Adrenal gland (tissue), 19 donors: ENCODE results near the gene RSAD2. TPM values are rescaled to one million over a fixed set of nuclear protein-coding genes. Genes with fewer than 3 reads are reported as not detected.

Experiments
- DNase-seq, 7 donors: peaks; one replicate each; pipeline ENCODE4 v3.0.0-alpha.2; 2019 to 2020
- H3K27ac ChIP-seq, 5 donors: fragments of 200-600 bp; sonication (generic) in 4 of 5; 1 replicate in 3 of 5; 2 replicates in 2 of 5; pipeline versions ENCODE4 v1.5.1 to v1.8.0; 2016 to 2020; ENCODE audit warnings: mild to moderate bottlenecking in 1 of 5
- H3K27me3 ChIP-seq: fragments of 200-600 bp; 2 replicates; pipeline ENCODE4 v1.8.0; 2021
- H3K36me3 ChIP-seq, 2 donors: fragments of 200-600 bp; replicated peaks in 1 of 2; 1 replicate in 1 of 2; 2 replicates in 1 of 2; pipeline versions ENCODE4 v1.5.1 to v1.8.0; 2018 to 2022
- H3K4me1 ChIP-seq, 2 donors: fragments of 200-600 bp; replicated peaks in 1 of 2; 1 replicate in 1 of 2; 2 replicates in 1 of 2; pipeline versions ENCODE4 v1.5.1 to v1.8.0; 2018 to 2021
- H3K4me3 ChIP-seq, 4 donors: fragments of 200-600 bp; sonication (generic) in 3 of 4; one replicate each; pipeline ENCODE4 v1.5.1; 2016 to 2018
- H3K9me3 ChIP-seq, 3 donors: fragments of 200-600 bp; sonication (generic) in 1 of 3; replicated peaks in 1 of 3; 1 replicate in 2 of 3; 2 replicates in 1 of 3; pipeline versions ENCODE4 v1.5.1 to v1.8.0; 2016 to 2021
- POLR2A ChIP-seq, 2 donors: fragments of 450-650 bp; IDR thresholded peaks; one replicate each; pipeline ENCODE4 v1.6.1; 2017; ENCODE audit warnings: antibody characterized with exemption in 2 of 2, mild to moderate bottlenecking in 2 of 2, moderate library complexity in 1 of 2
- WGBS, 4 donors: extraction: QIAGEN DNeasy Blood & Tissue Kit in 2 of 4; methylation state at CpG; one replicate each; pipeline versions ENCODE4 v1.1.5 to v1.1.7; 2013 to 2017; 5-methylcytosine and 5-hydroxymethylcytosine counted together
- intact Hi-C, 2 donors: fragments of 100-400 bp; cut with DNase I; formaldehyde crosslinking; loops; one replicate each; pipeline versions ENCODE4 v1.14.1 to v1.15.0; 2022 to 2023
- long read RNA-seq, 10 donors: library from polyadenylated mRNA in 3 of 10; unstranded in 2 of 10; stranded (forward) in 1 of 10; transcript quantifications; one replicate each; pipeline ENCODE4 v2.0.0 and lab custom pipeline, GENCODE V29; 2021 to 2026
- polyA plus RNA-seq, 3 donors: library from polyadenylated mRNA; stranded (reverse); fragments of 200-250 nt in 2 of 3; fragments of 350-450 nt in 1 of 3; fragmentation: Illumina TruSeq in 1 of 3; extraction: RNeasy Lipid Tissue Mini Kit (QIAGEN cat#74804) in 1 of 3; gene quantifications; one replicate each; pipeline ENCODE4 v1.2.3, GENCODE V29; 2013 to 2014
- total RNA-seq, 9 donors: library from RNA; depleted of rRNA in 4 of 9; stranded (reverse); fragments of >200 nt in 4 of 9; fragments of 120-200 nt in 1 of 9; fragmentation: NEBNext Ultra II Directional in 1 of 9; extraction: Animal tissue kit (Norgen Biotek cat#: 25700) in 1 of 9; gene quantifications; one replicate each; pipeline versions ENCODE4 v1.1.0 to v1.2.4, GENCODE V29; 2013 to 2023
- TF ChIP-seq, protein P1 (sequence below), 6 experiments: fragments of 450-650 bp in 4 of 6; fragments of 200-600 bp in 2 of 6; sonication (generic) in 1 of 6; IDR thresholded peaks; 1 replicate in 5 of 6; 2 replicates in 1 of 6; pipeline versions ENCODE4 v1.5.1 to v1.8.0; 2016 to 2021; ENCODE audit warnings: antibody characterized with exemption in 6 of 6, mild to moderate bottlenecking in 2 of 6, moderate library complexity in 1 of 6
- donor health status: healthy with polysubstance abuse.
- donor health status: Bipolar disorder and iron deficiency.
- donor health status: DM: yes; HTN: yes; CAD: no.
- donor health status: DM: no; HTN: no; CAD: no.
- donor health status: DM: no; HTN: no; CAD: no.
- donor health status: DM: yes; HTN: yes; CAD: no.

The RSAD2 gene, protein sequence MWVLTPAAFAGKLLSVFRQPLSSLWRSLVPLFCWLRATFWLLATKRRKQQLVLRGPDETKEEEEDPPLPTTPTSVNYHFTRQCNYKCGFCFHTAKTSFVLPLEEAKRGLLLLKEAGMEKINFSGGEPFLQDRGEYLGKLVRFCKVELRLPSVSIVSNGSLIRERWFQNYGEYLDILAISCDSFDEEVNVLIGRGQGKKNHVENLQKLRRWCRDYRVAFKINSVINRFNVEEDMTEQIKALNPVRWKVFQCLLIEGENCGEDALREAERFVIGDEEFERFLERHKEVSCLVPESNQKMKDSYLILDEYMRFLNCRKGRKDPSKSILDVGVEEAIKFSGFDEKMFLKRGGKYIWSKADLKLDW
- total RNA-seq (10 to 100 TPM in 1 of 9 donors, 1 to 10 TPM in 8; 1.2 to 11.5 (median 4.3) TPM), polyA plus RNA-seq (1 to 10 TPM; 2.3 to 8.1 (median 3.9) TPM)
- long read RNA-seq, donor 1: 0 reads
- long read RNA-seq, donor 2, partial matches to known transcripts: 0 of 1 reads
- long read RNA-seq, donor 2, other reads (novel, unspliced or antisense): 0 of 1 reads
- long read RNA-seq, donor 3: 0 reads
- long read RNA-seq, donor 4, partial matches to known transcripts: 3 of 4 reads
- long read RNA-seq, donor 4, other reads (novel, unspliced or antisense): 0 of 4 reads
- long read RNA-seq, donor 5, partial matches to known transcripts: 1 of 10 reads
- long read RNA-seq, donor 5, other reads (novel, unspliced or antisense): 6 of 10 reads
- long read RNA-seq, donor 6, partial matches to known transcripts: 0 of 1 reads
- long read RNA-seq, donor 6, other reads (novel, unspliced or antisense): 1 of 1 reads
- long read RNA-seq, donor 7, partial matches to known transcripts: 0 of 1 reads
- long read RNA-seq, donor 7, other reads (novel, unspliced or antisense): 0 of 1 reads
- long read RNA-seq, donor 8: 0 reads
- long read RNA-seq, donor 9: 0 reads
- long read RNA-seq, donor 10: 0 reads

DNA sequence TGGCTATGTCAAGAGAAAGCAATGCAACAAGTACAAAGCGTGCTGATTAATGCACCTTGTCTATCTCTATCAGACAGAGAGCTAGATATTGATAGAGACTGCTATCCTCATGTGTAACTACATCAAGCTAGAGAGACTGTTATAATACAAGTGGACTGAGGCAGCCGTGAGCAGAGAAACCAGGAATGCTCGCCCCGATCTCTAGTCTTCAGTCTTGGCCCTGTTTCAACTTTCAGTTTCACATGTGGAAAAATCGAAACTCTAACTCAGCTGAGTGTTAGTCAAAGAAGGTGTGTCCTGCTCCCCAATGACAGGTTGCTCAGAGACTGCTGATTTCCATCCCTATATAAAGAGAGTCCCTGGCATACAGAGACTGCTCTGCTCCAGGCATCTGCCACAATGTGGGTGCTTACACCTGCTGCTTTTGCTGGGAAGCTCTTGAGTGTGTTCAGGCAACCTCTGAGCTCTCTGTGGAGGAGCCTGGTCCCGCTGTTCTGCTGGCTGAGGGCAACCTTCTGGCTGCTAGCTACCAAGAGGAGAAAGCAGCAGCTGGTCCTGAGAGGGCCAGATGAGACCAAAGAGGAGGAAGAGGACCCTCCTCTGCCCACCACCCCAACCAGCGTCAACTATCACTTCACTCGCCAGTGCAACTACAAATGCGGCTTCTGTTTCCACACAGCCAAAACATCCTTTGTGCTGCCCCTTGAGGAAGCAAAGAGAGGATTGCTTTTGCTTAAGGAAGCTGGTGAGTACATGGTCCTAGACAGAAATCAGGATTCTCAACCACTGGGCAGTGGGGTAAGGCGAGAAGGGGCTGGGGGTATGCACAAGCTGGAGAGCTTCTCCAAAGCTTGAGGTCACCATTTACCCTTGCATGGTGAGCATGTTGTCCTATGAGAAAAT, at the start of gene RSAD2:
TSS of gene RSAD2 (plus strand) at position 376 of the 903 bp plus-strand sequence. CDS start at position 400, 24 bp downstream.
- intact Hi-C loops: no loop called here
- TF ChIP-seq, protein P1, sequence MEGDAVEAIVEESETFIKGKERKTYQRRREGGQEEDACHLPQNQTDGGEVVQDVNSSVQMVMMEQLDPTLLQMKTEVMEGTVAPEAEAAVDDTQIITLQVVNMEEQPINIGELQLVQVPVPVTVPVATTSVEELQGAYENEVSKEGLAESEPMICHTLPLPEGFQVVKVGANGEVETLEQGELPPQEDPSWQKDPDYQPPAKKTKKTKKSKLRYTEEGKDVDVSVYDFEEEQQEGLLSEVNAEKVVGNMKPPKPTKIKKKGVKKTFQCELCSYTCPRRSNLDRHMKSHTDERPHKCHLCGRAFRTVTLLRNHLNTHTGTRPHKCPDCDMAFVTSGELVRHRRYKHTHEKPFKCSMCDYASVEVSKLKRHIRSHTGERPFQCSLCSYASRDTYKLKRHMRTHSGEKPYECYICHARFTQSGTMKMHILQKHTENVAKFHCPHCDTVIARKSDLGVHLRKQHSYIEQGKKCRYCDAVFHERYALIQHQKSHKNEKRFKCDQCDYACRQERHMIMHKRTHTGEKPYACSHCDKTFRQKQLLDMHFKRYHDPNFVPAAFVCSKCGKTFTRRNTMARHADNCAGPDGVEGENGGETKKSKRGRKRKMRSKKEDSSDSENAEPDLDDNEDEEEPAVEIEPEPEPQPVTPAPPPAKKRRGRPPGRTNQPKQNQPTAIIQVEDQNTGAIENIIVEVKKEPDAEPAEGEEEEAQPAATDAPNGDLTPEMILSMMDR (IDR thresholded peaks at IDR 0.05): no peak
- TF ChIP-seq POLR2A (IDR thresholded peaks at IDR 0.05): no peak
- H3K4me3 ChIP-seq: peak within 1 kb of the TSS in 3 of 4 donors; percentile 4 to 57 (median 39)
- peak within 1 kb of the TSS in 3 of 5 donors; percentile 45 to 61 (median 60) for H3K27ac ChIP-seq
- no peaks in the 10 kb centered on the region for H3K9me3 ChIP-seq
- peak; percentile 45 to 70 (median 48) for DNase-seq
- 21 to 29% (median 24%) methylated on average over 10 of the region's 10 CpGs for WGBS, 4 donors
- peaks cover 0 to 24% of the 10 kb centered on the region in 2 donors for H3K4me1 ChIP-seq
- H3K36me3 ChIP-seq: no peaks in the 10 kb centered on the region
- H3K27me3 ChIP-seq: no peaks in the 10 kb centered on the region

DNA sequence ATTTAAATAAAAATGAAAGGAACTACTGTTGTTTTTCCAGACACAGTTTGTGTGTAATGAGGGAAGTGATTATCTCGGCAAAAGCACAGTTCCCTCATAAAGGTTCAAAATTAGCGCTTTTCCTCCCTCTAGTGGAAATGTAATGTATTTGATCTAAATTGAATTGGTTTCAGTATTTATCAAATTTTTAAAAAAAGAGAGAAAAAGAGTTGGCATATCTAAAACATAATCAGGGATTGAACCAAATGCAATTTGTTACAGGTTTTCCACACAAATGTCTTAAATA, 49.3 kb upstream of the RSAD2 start:
- Histone ChIP-seq H3K36me3 (no peaks in the 10 kb centered on the region), H3K9me3 (no peaks in the 10 kb centered on the region), H3K4me1 (peaks cover 0 to 3% of the 10 kb centered on the region in 2 donors), H3K27me3 (no peaks in the 10 kb centered on the region), H3K27ac (no peak overlapping the region), H3K4me3 (no peak overlapping the region)
- TF ChIP-seq POLR2A (IDR thresholded peaks at IDR 0.05): no peak
- TF ChIP-seq, protein P1 (IDR thresholded peaks at IDR 0.05): peak; percentile 31 to 56 (median 38)
- DNase-seq: no peak
- WGBS, 4 donors: 7 to 17% (median 14%) methylated on average over 2 of the region's 2 CpGs
- intact Hi-C loops: no loop called here

DNA sequence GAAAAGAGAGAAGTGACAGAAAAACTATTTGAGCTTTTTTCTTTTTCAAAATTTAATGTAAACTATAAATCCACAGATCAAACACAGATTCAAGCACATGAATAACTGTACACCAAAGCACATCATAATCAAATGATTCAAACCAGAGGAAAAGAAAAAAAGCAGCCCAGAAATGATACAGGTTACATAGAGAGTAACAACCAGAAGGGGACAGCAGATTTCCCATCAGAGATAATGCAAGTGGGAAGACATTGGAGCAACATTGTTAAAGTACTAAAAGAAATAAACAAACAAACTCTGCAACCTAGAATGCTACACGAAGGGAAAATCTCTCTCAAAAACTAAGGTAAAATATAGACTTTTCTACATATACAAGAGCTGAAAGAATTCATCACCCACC, 46.3 kb upstream of the RSAD2 start:
- Histone ChIP-seq H3K4me1 (peaks cover 0 to 3% of the 10 kb centered on the region in 2 donors), H3K27ac (no peak overlapping the region), H3K27me3 (no peaks in the 10 kb centered on the region), H3K9me3 (no peaks in the 10 kb centered on the region), H3K4me3 (no peak overlapping the region), H3K36me3 (no peaks in the 10 kb centered on the region)
- TF ChIP-seq, protein P1 (IDR thresholded peaks at IDR 0.05): no peak
- no peak for TF ChIP-seq POLR2A (IDR thresholded peaks at IDR 0.05)
- DNase-seq: no peak
- intact Hi-C loops: no loop called here
- 47 to 63% (median 54%) methylated on average over 1 of the region's 1 CpG for WGBS, 4 donors
